GM19351 (cell line): ENCODE results near the gene ERCC1.

ENCODE experiments used
- ATAC-seq: cut with Tn5 transposase; IDR thresholded peaks from one replicate; pipeline ENCODE4 v1.9.1; 2021; ENCODE audit warnings: mild to moderate bottlenecking, moderate library complexity; ENCODE audit not compliant: unreplicated experiment

ERCC1 gene

DNA sequence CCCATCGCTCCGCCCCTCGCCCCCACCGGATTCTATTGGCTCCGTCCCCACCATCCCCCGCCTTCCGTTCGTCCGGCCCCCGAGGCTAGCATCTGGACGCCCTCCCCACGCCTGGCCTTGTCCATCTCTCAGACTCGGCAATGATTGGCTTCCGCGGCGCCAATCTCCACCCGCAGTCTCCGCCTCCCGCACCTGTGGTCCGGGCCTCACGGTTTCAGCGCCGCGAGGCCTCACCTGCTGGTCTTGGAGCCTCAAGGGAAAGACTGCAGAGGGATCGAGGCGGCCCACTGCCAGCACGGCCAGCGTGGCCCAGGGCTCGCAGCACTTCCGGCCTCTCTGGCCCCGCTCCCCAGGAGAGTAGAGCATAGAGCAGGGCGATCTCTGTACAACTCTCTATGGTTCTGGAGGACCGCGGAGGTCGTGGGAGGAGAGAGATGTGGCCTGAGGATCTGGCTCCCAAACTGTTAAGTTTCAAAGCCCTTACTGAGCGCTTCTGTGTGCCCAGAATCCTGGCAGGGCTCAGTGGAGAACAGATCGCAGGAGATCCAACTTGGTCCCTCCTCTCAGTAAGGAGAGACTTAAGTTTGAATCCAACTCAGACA lies at the start of gene ERCC1:
TSS of gene ERCC1 (minus strand) at position 329 of the 602 bp plus-strand sequence. CDS start 543 bp downstream, outside the sequence.
- peak; percentile 58 for ATAC-seq

DNA sequence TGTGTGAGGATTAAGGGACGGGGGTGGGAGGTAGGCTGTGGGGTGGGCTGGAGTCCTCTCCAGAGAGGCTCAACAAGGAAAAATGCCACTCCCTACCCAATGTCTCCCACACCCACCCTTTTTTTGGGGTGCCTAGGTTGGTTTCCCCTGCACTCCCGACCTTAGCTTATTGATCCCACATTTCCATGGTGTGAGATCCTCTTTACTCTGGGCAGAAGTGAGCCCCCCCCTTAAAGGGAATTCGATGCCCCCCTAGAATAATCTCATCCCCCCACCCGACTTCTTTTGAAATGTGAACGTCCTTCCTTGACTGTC lies 49.6 kb upstream of the ERCC1 start:
- no peak for ATAC-seq

DNA sequence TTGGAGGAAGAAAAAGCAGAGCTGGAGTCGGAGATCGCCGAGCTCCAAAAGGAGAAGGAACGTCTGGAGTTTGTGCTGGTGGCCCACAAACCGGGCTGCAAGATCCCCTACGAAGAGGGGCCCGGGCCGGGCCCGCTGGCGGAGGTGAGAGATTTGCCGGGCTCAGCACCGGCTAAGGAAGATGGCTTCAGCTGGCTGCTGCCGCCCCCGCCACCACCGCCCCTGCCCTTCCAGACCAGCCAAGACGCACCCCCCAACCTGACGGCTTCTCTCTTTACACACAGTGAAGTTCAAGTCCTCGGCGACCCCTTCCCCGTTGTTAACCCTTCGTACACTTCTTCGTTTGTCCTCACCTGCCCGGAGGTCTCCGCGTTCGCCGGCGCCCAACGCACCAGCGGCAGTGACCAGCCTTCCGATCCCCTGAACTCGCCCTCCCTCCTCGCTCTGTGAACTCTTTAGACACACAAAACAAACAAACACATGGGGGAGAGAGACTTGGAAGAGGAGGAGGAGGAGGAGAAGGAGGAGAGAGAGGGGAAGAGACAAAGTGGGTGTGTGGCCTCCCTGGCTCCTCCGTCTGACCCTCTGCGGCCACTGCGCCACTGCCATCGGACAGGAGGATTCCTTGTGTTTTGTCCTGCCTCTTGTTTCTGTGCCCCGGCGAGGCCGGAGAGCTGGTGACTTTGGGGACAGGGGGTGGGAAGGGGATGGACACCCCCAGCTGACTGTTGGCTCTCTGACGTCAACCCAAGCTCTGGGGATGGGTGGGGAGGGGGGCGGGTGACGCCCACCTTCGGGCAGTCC lies 49.0 kb upstream of the ERCC1 start:
- ATAC-seq = no peak

DNA sequence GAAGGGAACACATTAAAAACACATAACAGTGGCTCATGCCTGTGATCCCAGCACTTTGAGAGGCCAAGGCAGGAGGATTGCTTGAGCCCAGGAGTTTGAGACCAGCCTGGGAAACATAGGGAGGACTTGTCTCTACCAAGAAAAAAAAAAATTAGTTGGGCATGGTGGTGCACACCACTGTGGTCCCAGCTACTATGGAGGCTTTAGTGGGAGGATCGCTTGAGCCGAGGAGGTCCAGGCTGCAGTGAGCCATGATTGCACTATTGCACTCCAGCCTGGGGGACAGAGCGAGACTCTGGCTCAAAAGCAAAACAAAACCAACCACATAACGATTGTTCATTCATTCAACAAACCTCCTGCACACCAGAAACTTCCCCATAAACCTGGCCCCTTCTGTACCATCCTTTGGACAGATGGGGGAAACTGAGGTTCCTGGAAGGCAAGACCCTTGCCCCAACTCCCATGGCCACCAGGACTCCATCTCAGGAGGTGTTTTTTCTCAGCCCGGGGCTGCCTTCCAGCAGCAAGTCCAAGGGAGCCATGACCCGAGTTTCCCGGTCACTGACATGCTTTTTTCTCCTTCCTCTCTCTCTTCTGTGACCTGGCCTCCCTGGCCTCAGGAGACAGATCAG lies 48.3 kb upstream of the ERCC1 start:
- ATAC-seq = no peak

DNA sequence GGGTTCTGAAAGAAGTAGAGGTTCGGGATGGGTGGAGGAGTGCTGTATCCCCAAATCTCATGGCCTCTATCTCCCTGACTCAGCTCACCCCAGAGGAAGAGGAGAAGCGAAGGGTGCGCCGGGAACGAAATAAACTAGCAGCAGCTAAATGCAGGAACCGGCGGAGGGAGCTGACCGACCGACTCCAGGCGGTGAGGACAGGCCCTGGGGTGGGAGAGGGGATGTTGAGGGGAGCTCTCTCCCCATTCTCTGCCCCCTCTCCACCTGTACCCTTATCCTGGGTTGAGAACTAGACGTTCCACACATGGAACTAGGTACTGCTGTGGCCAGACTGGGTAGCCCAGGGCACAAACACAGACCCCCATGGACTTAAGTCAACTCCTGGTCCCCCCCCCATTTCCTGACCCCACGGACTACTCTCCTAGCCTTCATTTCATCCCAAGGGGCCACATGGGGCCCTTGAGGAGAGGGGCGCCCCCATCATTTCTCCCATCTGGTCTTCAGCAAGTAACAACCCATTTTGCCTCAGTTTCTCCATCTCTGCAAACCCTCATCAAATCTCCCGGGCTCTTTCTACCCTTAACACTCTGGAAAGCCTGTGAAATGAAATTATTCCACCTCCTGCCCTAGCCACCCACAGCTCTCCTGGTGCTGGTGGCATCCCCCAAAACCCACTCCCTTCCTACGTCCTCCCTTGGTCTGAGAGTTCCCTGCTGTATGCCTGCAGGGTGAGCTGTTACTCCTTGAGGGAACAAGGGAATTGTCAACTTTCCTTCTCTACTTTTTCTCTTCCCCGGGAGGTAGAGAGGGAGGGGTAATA lies 47.6 kb upstream of the ERCC1 start:
- ATAC-seq = no peak

DNA sequence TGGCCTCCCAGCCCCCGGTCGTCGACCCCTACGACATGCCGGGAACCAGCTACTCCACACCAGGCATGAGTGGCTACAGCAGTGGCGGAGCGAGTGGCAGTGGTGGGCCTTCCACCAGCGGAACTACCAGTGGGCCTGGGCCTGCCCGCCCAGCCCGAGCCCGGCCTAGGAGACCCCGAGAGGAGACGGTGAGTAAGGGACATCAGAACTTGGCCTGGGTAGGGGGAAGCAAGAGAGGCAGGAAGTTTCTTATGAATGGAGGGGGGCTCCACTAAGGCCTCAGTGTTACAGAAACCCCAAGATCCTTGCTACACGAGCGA lies 47.0 kb upstream of the ERCC1 start:
- ATAC-seq = no peak

DNA sequence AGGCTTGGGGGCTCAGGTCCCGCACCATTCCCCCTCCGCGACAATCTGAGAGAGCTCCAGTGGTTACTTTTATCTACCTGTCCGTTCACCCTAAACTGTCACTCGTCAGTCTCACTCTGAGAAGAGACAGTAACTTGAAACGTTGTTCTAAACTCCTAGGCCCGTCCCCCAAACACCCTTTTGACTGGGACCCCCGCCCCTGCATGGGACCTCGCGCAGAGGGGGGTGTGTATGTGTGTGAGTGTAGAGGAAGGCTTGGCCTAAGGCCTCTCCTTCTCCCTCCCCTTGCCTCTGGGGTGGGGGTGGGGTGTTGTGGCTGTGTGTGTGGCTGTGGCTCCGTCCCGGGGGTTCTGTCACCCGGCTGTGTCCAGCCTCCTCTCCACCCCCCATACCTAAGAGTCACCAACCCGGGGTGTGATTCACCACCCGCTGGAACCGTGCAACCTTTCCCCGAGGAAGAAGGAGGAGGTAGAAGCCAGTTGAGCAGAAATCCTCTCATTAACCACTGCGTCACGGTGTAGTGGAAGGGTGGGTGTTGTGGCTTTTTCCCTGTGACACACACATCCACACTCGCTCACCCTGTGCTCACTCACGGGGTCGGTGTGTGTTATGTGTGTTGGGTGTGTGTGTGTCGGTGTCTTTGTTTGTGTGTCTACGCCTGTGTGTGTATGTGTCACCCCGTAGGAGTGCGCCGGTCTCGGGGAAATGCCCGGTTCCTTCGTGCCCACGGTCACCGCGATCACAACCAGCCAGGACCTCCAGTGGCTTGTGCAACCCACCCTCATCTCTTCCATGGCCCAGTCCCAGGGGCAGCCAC lies 46.4 kb upstream of the ERCC1 start:
- ATAC-seq = no peak

DNA sequence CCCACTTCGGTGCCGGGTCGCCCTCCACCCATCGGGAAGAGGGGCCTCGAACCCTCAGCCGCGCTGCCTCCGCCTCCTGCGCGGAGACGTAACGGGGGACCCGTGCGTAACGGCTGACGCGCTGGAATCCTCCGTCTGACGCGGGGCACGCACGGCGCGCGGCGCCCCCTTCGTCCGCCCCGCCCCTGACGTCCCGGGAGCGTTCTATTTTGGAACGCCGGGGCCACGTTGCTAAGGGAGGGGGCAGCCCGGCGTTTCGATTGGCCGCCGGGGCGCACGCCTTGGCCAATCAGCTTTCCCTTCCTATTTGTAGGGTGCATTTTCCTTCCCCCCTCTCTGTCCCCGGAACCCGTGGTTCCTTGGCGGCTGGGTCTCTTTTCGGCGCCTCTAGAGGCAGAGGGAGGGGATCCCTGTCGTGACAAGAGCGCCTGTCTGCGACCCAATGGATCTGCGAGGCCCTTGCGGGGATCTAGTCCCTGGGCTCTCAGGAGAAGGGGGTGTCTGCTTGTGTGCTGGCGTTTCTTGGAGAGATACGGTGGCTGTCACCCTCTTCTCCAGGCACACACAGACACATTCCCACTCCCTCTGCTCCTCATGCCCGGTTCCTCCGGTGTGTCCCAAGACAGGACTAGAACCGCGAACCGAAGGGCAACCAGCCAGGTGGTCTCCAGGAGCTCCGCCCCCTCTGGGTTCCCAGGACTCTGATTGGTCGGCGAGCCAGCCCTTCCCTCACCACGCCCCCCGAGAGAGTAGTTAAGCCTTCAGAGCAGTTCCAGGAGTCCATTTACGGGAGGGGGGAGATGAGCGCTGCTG lies 45.6 kb upstream of the ERCC1 start:
- peak; percentile 68 for ATAC-seq

DNA sequence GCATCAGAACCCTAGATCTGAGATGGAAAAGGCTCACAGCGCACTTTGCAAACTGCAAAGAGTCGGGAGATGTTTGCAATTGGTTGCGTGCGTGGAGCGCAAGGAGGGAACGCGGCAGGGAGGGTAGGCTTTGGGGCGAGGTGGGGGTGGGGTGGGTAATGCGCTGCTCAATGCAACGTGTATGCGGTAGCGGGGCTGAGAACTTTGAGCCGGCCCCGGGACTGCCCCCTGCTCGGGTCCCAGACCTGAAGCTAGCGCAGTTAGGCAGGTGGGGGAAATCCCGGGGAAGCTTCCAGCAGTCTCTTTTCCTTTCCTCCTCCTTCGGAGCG lies 45.0 kb upstream of the ERCC1 start:
- ATAC-seq = peak; percentile 19

DNA sequence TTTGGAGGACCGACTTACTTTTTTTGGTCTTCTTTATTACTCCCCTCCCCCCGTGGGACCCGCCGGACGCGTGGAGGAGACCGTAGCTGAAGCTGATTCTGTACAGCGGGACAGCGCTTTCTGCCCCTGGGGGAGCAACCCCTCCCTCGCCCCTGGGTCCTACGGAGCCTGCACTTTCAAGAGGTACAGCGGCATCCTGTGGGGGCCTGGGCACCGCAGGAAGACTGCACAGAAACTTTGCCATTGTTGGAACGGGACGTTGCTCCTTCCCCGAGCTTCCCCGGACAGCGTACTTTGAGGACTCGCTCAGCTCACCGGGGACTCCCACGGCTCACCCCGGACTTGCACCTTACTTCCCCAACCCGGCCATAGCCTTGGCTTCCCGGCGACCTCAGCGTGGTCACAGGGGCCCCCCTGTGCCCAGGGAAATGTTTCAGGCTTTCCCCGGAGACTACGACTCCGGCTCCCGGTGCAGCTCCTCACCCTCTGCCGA lies 44.5 kb upstream of the ERCC1 start:
- ATAC-seq = no peak

DNA sequence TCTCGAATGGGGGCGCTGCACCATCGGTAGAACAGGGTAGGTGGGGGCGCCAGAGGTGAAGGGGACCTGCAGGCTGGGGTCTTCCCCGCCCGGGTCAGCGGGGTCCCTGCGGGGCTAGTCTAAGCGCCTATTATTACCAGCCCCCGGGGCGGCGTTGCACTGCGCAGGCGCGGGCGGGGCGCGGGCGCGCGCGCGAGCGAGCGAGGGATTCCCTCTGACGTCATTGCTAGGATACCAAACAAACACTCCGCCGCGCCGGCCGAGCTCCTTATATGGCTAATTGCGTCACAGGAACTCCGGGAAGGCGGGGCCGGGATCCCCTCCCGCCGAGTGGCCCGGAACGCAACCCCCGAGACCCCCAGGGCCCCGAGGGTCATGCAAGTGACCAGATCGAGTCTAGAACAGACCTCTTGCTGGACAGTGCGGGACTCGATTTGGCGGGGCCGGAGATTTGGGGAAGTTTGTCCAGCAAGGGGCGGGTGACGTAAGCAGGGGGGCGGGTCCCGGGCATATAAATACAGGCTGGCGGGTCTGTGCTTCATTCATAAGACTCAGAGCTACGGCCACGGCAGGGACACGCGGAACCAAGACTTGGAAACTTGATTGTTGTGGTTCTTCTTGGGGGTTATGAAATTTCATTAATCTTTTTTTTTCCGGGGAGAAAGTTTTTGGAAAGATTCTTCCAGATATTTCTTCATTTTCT lies 43.9 kb upstream of the ERCC1 start, which contains the start of gene FOSB:
TSS of gene FOSB (plus strand) at position 541 of the 703 bp plus-strand sequence. CDS start 591 bp downstream, outside the sequence.
- peak; percentile 39 for ATAC-seq

DNA sequence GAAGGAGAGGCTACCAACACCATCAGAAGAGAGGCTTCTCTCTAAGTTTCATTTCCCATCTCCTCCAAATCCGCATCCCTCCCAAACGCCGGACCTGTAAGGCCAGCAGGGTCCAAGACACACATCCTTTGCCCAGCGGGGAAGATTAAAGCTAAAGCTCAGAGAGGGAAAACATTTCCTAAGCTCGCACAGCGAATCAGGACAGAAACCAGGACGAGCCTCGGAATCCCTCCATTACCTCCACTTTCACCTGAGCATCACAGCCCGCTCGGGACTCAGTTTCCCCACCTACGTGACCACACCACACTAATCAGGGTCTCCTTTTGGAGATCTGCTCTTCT lies 43.4 kb upstream of the ERCC1 start:
- no peak for ATAC-seq

DNA sequence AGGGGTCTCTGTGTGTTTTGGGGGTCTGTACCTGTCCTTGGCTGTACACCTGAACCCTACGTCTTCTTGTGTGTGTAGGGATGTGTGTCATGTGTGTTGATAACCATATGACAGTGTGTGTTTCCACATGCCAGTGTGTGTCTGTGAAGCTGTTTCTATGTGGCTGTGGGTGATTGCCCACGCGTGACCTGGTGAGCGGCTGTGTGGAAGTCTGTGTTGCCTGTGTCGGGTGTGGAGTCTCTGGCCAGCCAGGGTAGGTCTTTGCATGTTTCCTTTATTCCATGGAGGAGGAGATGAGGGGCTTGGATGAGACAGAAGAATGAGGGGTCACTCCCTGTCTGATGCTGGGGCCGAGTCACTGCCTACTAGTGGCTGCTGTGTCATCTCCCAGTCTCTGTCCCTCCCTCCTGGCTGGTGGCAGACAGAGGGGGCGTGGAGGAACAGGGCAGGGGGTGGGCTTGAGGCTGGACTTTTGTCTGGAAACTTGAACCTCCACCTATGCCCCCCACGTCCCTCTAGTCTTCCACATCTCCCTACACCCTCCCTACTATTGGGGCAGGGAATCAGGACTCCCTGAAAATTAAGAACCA lies 41.2 kb upstream of the ERCC1 start:
- ATAC-seq = no peak

DNA sequence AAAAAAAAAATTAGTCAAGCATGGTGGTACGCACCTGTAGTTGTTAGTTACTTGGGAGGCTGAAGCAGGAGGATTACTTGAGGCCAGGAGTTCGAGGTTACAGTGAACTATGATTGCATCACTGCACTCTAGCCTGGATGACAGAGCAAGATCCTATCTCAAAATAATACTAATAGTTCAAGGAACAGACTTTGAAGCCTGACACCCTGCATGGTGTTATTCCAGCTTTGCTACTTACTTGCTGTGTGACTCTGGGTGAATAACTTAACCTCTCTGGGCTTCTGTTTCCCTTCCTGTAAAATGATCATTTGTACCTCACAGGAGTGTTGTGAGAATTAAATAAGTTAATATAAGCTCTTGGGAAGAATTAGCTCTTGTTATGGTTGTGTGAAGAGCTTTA lies 40.6 kb upstream of the ERCC1 start:
- no peak for ATAC-seq

DNA sequence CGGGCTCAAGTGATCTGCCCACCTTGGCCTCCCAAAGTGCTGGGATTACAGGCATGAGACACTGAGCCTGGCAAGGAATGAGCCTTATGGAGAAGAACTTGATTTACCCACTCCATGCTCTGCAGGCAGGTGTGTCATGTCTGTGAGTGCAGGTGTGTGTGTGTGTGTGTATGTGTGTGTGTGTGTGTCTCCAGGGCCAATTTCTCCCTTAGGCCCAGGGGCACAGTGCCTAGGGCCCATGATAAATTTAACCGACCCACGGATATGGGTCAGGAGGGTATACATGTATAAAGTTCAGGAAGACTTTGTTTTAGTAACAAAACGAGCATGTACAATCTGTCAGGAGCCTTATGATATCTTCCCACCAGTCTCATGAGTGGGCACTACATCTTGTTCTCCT lies 39.5 kb upstream of the ERCC1 start:
- ATAC-seq = no peak

DNA sequence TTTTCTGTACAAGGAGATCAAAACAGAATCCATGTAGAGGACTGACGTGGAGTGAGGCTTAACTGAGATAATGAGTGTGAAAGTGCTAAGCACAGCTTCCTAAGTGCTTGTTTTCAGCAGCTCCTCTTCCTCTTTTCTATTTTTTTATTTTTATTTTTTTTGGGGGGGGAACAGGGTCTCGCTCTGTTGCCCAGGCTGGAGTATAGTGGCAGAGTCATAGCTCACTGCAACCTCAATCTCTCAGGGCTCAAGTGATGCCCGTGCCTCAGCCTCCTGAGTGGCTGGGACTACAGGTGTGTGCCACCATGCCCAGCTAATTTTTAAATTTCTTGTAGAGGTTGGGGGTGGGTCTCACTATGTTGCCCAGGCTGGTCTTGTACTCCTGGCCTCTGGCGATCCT lies 38.5 kb upstream of the ERCC1 start:
- ATAC-seq = no peak

DNA sequence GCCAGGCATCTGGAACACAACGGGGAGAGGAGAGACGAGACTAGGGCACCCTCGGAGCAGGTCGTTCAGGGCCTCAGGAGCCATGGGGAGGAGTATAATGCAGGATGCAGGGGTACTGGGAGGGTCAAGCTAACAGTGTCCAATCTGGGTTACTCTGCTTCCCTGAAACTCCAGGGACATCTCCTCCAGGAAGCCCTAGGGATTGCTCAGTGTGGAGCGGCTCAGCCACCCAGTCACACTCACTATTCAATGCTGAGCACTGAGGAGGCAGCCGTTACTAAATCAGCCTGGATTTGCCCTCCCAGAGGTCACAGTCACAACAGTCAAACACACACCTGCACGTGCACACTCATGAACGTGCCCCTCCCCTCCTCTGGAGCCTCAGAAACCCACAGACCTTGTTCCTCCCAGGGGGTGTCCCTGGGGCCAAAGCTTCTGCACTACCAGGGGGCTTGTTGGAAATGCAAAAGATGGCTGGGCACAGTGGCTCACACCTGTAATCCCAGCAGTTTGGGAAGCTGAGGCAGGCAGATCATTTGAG lies 37.2 kb upstream of the ERCC1 start:
- ATAC-seq = no peak

DNA sequence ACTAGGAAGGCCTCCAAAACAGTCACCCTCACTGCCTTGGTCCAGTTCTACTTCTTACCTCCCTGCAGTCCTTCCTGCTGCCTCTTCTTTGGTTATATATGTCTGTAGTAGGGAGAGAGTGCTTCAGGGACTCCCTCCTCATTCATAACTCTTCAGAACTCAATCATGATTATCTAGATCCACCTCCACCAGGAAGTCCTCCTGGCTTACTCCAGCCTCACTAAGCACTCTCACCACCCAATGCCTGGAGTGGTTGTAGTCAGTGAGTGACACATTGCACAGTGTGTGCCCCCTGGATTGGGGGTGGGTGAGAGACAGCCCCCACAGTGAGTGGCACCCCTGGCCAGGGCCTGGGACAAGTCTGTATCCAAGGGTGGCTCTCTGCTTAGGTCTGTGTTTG lies 34.1 kb upstream of the ERCC1 start:
- ATAC-seq = no peak

DNA sequence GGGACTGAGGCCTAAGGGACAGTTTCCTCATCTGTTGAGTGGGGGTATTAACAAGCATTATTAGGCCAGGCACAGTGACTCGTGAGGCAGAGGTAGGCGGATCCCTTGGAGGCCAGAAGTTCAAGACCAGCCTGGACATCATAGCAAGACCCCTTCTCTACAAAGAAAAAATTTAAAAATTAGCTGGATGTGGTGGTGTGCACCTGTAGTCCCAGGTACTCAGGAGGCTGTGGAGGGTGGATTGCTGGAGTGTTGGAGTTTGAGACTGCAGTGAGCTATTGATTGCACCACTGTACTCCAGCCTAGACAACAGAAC lies 32.7 kb upstream of the ERCC1 start:
- ATAC-seq = no peak
